Stimulated activated CD4-positive, alpha-beta T cell treated with anti-CD3 and anti-CD28 coated beads, Interleukin-4, amount 100 ng/mL, for 48 hours (primary cell): Measurements from ENCODE around the gene CHTF18.
A peak's percentile ranks its signal among the peaks of the same experiment; 100 is the strongest.

ENCODE experiments used
- DNase-seq, 2 donors: peaks; one replicate each; pipeline ENCODE4 v3.0.0-alpha.2; 2020; ENCODE audit warnings: low read depth in 2 of 2

The CHTF18 gene

GRCh38 chr16:794091-794822 lies 5.8 kb downstream of the CHTF18 start:
- no peak for DNase-seq

- DNase-seq, result no peak
Observed at GRCh38 chr16:794853-795466, 6.5 kb downstream of the CHTF18 start.

- no peak for DNase-seq
Observed at GRCh38 chr16:795580-796229, 7.3 kb downstream of the CHTF18 start.

- no peak for DNase-seq
Observed at GRCh38 chr16:796296-797119, 8.1 kb downstream of the CHTF18 start.

GRCh38 chr16:797120-797420 lies 8.7 kb downstream of the CHTF18 start:
- peak in 1 of 2 donors; percentile 32 for DNase-seq

- DNase-seq, result no peak
Observed at GRCh38 chr16:797686-798085, 9.3 kb downstream of the CHTF18 start.

- DNase-seq, result no peak
Observed at GRCh38 chr16:798666-799065, 10.2 kb downstream of the CHTF18 start.

- DNase-seq, result no peak
Observed at GRCh38 chr16:799111-799947, 10.9 kb downstream of the CHTF18 start.

- no peak for DNase-seq
Observed at GRCh38 chr16:799948-800833, 11.8 kb downstream of the CHTF18 start, which contains the start of gene GNG13. GNG13 (minus strand) TSS chr16:800734; CDS start chr16:799077, 1,657 bp downstream.

- DNase-seq, result no peak
Observed at GRCh38 chr16:800834-801511, 12.6 kb downstream of the CHTF18 start.

- DNase-seq, result no peak
Observed at GRCh38 chr16:801584-802363, 13.4 kb downstream of the CHTF18 start.

- no peak for DNase-seq
Observed at GRCh38 chr16:802461-802860, 14.0 kb downstream of the CHTF18 start.

GRCh38 chr16:802914-803753 lies 14.7 kb downstream of the CHTF18 start:
- no peak for DNase-seq

GRCh38 chr16:803754-804080 lies 15.3 kb downstream of the CHTF18 start:
- DNase-seq, result no peak

GRCh38 chr16:804193-805048 lies 16.0 kb downstream of the CHTF18 start:
- DNase-seq, result no peak

- no peak for DNase-seq
Observed at GRCh38 chr16:805474-805873, 17.1 kb downstream of the CHTF18 start.
